Globus pallidus (tissue), 1 donor: ENCODE data around the gene ANK2.
"Not testable (repeated sequence)": the region's sequence is repeated elsewhere in the genome, so short reads cannot be mapped to it uniquely, and the experiment has no call there.

ENCODE experiments used
- DNase-seq: peaks from one replicate; pipeline ENCODE4 v3.0.0-alpha.2; 2015; ENCODE audit warnings: low spot score

The ANK2 gene

DNA sequence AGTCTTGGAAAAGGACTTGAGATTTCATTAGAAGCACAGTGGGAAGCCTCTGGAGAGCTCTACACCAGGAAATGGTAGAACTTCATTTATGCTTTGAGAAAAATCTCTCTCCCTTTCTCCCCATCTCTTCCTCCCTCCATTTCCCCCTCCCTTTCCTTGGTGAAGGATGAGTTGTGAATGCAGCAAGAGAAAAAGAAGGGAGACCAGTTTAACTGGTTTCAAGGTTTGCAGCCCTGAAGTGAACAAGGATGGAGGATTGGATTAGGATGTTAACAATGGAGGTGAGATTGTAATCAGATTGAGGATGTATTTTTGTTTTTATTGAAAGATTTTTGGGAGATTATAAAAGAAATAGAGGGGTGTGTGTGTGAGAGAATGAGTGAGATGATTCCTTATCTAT, 99.5 kb downstream of the ANK2 start:
- DNase-seq, result no peak

GRCh38 chr4:113153529-113154101, 104.2 kb downstream of the ANK2 start:
- no peak for DNase-seq

DNA sequence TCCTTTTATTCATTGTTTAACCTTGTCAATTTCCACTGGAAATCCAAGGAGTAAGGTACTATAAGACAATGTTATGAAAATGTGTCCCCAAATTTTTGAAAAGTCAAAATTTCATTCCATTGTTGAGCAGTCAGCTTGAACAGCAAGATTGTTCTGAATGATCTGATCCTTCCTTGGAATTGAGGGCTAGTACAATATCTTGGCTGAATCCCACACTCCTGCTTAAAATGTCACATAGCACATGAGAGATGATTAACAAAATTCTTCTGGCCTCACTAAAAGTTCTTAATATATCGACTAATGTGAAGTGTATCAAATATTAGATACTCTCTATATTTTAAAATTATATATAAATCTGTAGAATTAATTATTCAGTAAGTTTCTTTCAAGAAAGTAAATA, 104.8 kb downstream of the ANK2 start:
- no peak for DNase-seq

GRCh38 chr4:113157086-113157857, 107.8 kb downstream of the ANK2 start:
- DNase-seq, result no peak

DNA sequence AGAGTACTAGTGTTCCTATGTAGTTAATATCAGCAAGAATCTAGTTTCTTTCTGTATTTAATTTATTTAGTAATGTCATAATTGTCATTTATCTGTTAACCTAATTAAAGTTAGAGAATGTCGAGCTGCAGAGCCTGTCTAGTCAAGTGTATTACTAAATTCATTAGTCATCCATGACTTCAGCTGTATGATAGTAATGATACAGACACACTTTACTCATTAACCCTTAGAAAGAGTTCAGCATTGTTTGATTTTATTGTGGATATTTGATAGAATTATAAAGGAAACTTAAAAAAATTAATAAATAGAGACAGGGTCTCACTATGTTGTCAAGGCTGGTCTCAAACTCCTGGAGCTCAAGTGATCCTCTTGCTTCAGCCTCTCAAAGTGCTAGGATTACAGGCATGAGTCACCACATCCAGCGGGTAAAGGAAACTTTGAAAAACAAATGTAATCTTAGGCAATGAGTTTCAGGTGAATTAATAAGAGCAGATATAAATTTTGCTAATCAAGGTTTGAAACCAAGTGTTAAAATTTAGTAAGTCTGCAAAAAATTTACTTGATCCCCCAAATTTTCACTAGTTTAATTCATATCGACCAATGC, 110.6 kb downstream of the ANK2 start:
- no peak for DNase-seq

DNA sequence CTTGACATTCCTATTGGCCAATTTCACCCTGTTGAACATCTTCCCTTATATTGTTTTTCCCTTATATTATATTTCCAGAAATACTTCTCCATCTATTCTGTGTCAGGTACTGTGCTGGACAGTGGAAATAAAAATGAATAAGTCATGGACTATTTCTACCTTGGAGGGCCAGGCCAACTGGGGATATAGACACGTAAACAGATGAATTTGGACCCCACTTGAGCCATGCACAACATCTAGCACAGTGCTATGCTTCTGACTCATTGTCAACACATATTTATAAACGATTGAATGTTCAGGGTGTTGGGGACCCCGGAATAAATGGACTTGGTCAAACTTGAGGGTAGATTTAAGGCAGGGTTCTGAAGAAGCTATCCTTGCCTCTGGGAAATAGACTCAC, 111.1 kb downstream of the ANK2 start:
- no peak for DNase-seq

- DNase-seq, result no peak
Measured at GRCh38 chr4:113162089-113162488, 112.6 kb downstream of the ANK2 start.

DNA sequence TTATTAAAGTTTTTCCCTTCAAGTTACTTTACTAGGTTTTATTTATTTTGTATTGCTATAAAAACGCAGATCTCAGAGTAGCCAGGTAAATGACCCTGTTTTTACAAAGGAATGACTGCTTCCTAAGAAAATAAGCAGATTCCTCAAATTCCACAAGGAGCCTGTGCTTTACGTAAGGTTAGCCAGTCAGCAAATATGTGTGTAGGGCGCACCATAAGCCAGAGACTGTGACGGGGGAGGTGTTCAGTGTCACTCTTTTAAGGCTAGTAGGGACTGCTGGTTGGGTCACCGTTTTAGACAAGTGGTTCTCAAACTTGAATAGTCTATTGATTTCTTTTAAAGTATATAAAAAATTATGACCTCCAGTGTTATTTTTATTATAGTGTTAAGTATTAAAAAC, 119.9 kb downstream of the ANK2 start:
- no peak for DNase-seq

DNA sequence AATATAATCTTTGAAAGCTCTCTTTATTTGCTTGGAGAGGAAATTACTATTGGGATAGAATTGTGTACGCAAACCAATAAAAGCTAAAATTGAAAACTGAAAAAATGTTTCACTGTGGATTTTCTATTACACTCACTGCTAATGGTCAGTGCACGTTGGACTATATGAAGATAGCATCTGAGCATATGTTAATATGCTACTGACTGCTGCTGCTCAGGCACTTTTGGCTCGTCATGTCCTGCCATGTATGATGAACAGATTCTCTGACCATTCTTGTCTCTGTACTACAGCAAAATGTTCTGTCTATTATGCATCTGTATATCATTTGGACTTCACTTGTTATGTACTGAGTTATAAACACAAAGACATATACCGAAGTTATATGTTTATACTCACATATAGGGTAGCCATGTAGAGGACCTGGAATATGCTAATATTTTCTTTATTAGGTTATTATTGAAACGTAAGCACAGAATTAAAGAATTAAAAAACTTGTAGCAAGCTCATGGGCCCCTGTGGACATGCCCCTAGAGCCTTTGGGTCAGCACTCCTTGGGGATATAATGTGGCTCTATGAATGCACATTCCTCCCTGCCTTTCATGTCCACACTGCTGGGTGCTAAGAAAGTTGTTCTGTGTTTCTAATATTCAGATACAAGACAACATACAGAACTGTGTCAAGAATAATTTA, 120.8 kb downstream of the ANK2 start:
- DNase-seq, result no peak

- no peak for DNase-seq
Measured at GRCh38 chr4:113170805-113171468, 121.5 kb downstream of the ANK2 start.

DNA sequence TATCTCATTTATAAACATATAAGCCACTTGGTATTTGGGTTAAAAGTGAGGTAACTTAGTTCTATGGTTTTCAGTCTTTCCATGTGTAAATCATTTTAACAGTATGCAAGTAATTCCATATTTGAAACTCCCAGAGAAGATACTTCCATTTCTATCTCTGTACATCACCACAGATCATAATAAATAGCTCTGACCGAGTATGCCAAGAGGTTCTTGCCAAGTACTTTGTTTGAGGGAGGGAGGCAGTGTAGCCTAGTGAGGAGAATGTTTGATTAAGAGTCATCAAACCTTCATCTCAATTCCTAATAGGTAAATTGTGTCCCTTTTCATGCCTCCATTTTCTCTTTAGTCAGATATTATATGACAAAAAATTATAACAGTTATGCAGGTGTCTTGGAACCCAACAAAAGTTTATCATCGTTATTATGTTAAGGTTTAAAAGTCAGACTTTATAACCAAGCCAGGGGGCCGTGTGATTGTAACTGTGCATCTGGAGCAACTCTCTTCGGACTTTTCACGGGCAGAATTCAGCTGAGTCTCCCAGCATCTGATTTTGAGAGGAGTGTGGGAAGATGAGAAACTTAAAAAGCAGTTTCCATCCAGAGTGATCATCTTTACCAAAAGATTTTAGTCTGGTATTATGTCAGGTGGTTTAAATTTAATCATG, 123.8 kb downstream of the ANK2 start:
- no peak for DNase-seq

- DNase-seq, result no peak
Measured at GRCh38 chr4:113173793-113174264, 124.4 kb downstream of the ANK2 start.

GRCh38 chr4:113179091-113179490, 129.6 kb downstream of the ANK2 start:
- DNase-seq, result no peak

DNA sequence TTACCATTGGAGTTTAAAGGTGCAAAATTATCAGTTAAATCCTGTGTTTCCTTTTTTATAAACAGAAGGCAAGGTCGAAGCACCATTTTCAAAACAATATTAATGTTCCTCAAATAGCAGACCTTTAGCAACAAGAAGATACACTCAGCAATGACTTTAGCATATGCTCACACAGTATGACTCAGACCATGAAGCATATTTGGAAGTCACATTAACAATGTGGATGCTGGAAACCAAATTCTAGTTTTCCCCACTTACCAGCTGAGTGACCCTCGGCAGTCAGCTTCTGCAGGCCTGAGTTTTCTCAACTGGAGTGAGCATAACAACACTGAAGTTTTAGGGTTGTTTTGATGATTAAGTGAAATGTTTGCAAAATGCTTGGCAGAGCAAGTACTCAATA, 130.5 kb downstream of the ANK2 start:
- no peak for DNase-seq

GRCh38 chr4:113181289-113182007, 132.0 kb downstream of the ANK2 start:
- no peak for DNase-seq

GRCh38 chr4:113183032-113183605, 133.7 kb downstream of the ANK2 start:
- no peak for DNase-seq

- not testable (repeated sequence) for DNase-seq
Measured at GRCh38 chr4:113186220-113186619, 136.8 kb downstream of the ANK2 start.

DNA sequence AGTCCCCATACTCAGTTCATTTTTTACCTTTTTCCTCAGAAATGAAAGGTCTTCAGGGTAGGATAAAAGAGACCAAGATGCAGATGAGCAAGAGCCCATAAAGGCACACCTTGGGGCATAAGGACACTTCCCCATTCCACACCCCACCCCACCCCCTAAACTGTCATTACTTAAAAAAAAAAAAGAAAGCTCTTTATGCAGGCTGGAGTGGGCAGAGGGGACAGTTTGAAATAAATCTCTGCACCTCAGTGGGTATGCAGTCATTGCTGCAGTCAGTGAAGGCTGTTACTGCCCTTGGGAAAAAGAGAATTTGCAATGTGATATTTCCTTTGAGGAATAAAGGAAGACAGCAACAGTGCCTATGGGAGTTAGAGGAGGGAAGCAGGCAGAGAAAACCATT, 137.5 kb downstream of the ANK2 start:
- DNase-seq, result no peak

DNA sequence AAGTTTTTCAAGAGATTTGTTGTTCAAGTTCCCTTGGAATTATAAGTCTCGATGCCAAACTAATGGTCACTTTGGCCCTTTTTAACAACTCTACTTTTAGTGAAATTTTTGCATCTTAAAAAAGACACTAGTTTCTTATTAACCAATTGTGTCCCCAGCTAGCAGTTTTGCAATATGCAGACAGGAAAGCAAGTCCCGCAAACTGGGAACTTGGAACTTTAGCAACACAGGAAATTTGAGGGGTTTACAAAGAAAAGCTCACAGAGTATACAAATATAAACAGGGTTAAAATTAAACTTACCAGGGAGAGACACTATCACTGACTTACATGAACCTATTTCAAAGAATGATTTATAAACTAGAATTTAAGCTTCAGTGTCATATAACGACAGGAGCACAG, 137.9 kb downstream of the ANK2 start:
- DNase-seq, result no peak

DNA sequence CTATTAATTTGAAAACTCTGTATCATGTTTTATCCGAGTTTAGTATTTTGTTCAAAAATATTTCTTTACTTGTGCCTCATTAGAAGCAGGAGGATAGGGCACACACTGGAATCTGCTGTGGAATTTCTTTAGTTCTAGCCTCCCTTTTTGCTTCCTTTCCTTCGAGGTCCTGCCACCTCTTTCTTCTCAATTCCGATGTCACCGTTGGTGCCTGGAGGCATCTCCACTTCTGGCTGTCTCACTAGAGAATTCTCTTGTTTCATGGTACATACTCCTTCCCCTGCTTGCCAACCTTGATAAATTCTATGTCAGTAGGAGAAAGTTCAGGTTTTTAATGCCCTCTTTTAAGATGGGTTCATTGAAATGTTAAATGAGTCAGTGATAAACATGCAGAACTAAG, 140.1 kb downstream of the ANK2 start:
- DNase-seq, result no peak

DNA sequence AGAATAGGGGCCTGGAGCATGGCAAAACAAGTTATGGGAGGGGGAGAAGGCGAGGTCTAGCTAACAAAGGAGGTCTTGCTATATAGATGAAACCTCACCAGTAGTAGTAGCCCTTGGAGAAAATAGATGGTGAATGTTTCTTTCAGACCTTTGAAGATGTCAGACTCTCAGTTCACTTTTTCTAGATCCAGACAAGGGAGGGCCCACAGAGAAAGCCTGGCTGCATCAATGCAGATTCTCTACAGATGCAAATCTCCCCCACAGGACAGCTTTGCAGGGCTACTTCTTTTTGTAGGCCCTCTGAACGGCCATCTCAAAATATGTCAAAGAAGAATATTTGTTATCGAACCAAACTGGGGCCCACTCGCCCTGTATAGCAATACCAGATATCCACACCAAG, 159.7 kb downstream of the ANK2 start:
- DNase-seq, result no peak
